IPS-11a (cell line): ENCODE data around the gene FDXR.
"Not testable (repeated sequence)": the region's sequence is repeated elsewhere in the genome, so short reads cannot be mapped to it uniquely, and the experiment has no call there.

ENCODE experiments used
- H3K4me3 ChIP-seq: one replicate; pipeline ENCODE4 v1.5.1; 2013; ENCODE audit warnings: low read depth, low read length, control low read depth

Gene FDXR

DNA sequence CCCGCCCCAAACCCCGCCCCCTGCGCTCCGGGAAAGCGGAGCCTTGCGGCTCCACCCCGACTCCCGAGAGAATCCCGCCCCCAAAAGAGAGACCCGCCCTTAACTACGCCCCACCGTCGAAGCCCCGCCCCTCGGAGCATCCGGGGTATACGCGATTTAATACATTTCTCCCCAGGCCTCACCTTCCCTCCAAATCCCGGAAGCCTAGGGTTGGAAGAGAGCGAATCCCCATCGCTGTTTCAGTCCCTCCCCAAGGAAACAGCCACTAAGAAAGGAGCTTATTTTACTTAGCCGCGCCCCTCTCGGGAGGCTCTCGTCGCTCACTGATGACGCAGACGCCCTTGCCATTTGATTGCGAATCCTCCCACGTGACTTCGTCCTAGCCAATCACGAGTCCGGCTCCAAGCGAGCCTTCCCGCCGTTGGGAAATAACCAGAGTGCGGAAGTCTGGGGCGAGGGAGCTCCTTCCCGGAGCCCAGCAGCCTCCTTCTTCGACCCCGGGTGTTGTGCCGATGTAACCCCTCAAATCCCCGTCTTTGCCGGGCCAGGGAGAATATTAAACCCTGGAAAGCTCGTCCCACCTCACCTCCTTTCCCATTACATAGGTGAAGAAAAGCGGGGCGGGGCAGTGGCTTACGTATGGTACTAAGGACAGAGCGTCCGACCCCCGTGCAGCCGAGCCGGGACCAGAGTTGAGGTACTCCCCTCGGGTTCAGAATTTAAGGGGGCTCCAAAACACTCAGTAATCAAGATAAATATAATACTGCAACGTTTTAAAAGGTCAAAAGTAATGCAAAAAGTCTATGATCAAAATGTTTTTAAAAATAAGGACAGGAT is 461 bp upstream of the FDXR start:
- peak overlapping the region; percentile 77 for H3K4me3 ChIP-seq

DNA sequence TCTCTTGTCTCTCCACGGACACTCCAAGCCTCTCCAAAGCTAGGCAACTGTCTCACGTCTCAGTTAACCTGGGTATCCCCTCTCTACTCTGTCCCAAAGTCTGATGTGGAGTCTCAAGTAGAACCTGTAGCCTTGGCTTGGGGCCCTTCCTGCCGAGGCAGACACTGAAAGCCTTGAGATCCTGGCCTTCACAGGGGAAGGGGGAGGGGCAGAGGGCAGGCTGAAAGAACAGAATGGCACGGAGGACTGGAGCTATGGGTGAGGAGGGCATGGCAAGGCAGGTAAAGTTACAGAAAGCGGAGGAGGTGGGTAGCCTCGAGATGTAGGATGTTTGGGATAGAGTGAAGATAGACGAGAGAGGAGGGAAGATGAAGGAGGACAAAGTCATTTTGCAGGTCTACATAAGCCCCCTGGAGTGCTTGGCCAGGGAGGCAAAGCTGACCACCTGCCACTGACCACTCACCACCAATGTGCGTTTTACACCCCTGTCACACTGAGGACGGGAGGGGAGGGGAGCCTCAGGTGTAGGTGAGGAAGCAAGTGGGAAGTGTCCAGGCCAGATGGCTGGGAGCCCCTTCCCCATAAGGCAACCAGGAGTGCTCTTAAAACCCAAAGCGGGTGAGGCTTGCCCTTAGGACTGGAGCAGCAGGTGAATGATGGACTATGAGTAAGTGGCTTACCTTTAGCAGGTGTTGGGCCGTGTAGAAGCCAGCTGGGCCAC is 1.3 kb downstream of the FDXR start:
- peak overlapping the region; percentile 77 for H3K4me3 ChIP-seq

DNA sequence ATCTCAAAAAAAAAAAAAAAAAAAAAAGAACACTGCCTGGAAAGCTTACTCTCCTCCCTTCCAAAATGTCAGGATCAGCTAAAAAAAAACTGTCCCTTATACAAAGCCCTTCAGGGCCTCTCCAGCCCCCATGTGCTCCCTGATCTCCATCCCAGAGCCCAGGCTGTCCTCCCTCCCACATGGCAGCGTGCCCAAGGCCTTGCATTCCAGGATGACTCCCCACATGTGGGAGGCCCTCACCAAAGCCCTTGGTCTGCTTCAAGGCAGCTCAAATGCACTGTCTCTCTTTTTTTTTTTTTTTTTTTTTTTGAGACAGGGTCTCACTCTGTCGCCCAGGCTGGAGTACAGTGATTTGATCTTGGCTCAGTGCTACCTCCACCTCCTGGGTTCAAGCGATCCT is 2.3 kb downstream of the FDXR start:
- no peak overlapping the region for H3K4me3 ChIP-seq

DNA sequence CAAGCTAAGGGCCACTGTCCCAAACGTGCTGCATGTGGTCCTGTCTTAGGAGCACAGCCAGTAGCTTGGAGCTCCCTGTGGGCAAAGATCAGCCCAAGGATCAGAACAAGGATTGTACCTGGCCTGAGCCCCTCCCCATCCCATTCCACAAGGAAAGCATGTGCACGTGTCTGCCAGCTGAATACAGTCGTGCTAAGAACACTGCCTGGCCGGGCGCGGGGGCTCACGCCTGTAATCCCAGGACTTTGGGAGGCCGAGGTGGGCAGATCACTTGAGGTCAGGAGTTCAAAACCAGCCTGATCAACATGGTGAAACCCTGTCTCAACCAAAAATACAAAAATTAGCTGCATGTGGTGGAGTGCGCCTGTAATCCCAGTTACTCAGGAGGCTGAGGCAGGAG is 2.8 kb downstream of the FDXR start:
- not testable (repeated sequence) for H3K4me3 ChIP-seq

DNA sequence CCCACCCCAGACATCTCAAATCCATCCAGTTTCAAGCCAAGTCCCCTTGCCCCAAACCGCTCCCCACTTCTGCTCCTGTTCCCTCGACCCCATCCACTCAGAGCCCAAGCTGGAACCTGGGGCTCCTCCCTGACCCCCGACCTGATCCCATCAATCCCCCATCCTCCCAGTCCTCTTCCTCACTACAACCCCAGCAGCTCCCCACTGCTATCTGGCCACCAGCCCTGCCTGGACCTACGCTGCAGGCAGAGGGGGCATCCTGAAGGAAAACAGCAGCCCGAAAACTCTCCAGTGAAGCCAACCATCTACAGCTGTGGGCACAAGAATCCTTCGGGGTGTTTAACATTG is 3.9 kb downstream of the FDXR start:
- no peak overlapping the region for H3K4me3 ChIP-seq

DNA sequence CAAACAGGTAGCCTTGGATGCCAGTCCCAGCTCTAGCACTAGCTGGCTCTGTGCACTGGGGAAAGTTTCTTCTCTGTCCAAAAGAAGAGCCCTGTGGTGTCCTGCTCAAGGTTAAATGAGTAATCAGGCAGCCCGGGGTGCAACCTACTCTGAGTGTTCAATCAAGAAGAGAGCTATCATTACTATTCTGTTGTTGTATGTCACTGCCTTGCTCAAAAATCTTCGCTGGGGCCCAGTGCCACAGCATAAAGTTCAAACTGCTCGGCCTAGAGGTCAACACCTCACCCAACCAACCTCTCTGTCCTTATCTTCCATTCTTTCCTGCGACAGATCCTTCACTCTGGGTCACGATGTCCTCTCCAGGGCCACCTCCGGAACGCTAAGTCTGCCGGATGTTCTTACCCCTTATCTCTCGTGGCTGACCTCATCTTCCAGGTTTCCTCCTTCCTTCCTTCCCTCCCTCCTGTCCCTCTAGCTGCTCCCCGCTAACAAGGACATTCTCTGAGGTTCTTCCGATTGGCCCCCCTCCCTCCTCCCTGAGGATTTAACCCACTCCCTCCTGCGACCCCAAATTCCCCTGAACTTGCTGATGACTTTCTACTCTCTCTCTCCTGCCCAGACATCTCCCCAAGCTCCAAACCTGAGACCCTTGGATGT is 4.4 kb downstream of the FDXR start:
- H3K4me3 ChIP-seq = no peak overlapping the region

DNA sequence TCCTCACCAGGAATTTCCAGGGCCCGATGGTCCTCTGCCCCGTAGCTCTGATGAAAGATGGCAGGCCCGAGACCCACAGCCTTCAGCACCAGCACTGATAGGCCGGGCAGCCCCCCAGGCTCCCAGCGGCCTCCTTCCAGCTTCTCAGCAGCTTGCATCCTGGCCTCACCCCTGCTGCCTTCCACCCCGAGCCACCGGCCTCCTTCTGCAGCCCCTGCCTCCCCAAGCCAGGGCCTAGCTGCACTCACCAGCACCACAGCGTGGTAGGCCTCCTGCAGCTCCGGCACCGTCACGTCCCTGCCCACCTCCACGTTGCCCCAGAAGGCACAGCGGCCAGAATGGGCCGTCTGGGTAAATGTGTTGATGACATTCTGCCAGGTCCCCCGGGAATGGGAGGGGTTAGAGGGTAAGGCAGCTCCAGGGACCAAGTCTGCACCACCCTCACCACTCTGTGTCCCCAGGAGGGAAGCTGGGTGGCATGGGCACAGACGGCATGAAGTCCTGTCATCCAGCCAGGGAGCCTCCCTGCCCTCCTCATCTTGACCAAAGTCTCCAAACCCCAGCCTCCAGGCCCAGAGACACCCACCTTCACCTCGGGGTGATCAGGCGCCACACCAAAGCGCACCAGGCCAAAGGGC is 6.5 kb downstream of the FDXR start:
- H3K4me3 ChIP-seq = no peak overlapping the region

DNA sequence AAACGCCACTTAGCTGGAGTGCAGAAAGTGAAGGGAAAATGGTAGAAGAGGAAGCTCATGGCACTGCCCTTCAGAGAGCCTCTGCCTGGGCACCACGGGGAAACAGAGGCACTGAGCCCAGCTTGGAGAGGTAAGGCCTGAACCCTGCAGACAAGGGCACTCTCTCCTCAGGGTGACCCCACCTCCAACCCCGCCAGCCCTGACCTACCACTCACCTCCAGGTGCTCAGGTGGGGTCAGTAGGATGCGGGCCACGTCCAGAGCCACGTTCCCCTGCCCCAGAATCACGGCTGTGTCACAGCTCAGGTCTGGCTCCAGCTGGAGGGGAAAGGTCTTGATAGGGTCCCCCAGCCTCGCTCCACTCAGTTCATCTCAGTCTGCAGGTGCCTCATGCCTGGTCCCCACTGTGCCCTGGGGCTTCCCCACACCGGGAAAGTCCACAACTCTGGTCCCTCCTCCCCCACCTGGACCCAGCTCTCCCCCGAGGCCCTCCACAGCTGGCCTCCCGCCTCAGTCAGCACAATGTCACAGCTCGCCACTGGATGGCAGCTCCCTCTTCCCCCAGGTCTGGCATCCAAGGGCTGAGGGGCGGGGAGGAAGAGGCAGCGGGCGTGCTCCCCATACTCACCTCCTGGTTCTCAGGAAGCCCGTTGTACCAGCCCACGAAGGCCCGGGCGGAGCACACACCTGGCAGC is 7.1 kb downstream of the FDXR start:
- H3K4me3 ChIP-seq = no peak overlapping the region

DNA sequence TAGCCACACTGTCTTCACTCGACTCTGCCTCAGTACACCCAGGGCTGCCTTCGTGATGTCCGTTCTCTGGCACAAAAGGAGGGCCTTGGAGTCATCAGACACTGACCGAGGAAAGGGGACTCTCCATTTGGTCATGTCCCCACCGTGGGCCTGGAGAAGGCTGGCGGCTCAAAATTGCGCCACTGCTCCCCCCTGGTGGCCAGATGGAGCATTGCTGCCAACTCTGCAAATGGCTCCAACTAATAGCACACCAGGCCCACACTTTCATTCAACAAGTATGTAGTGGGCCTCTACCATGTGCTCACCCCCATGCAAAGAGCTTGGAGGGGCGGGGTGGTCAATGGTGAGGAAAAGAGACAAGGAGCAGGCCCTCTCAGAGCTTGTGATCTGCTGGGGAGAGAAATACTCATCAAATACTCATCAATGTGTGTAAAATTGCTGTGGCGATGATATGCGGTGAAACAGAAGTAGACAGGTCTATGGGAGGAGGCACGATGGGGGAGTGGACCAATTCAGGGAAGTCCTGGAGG is 7.9 kb downstream of the FDXR start:
- H3K4me3 ChIP-seq = no peak overlapping the region

DNA sequence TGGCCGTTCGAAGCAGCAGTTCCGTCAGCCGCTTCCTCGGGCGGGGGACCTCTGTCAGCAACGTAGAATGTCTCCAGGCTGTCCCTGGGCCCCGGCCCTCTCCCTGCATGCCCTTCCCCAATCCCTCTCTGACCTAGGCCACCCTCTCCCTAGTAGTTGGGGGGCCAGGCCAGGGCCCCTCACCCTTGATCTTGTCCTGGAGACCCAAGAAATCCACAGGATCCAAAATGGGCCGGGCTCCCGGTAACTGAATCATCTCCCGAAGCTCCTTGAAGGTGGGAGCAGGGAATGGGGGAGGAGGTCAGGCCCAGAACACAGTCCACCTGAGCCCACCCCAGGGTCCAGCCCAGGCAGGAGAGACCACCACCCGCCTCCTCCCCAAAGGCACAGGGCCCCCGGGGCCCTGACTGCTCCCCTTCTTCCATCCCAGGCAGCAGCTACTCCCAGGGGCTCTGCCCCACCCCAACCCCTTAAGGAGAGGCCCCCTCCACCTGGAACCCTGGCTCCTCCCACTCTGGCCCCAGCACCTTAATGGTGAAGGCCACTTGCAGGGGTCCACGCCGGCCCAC is 8.4 kb downstream of the FDXR start:
- no peak overlapping the region for H3K4me3 ChIP-seq

DNA sequence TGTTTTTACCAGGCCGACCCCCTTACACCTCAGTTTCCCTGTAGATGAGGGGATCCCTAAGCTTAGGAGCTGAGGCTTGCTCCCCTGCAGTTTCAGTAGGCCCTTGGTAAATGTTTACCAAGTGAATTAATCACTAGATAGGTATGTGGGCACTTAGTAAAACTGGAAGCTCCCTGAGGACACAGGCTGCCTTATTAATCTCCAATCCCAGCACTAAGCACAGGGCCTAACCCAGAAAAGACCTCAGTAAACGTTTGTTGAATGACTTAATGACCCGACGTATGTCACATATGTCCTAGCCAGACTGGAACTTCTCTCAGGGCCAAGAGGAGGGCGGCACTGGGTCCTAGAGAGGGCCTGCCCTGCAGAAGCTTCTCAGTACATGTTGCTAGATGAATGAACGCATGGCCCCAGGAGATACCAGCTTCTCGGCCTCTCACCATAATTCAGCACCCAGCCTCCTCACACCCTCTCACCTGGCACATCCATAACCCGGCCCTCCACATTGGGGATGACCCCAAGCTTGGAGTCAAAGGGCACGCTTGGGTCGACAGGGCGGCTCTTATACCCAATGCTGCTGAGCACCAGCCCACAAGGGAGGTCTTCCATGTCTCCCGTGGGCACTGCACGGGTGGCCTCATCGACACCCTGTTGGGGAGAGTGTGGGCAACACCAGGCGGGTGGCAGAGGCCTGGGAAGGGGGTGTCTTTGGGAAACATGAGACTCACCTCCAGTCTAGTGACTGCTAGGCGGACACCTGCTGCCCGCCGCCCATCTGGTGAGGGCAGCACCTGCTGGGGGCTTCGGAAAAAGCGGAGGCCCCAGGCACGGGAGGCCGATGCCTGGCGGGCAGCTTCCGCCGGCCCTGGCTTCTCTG is 9.1 kb downstream of the FDXR start:
- no peak overlapping the region for H3K4me3 ChIP-seq

DNA sequence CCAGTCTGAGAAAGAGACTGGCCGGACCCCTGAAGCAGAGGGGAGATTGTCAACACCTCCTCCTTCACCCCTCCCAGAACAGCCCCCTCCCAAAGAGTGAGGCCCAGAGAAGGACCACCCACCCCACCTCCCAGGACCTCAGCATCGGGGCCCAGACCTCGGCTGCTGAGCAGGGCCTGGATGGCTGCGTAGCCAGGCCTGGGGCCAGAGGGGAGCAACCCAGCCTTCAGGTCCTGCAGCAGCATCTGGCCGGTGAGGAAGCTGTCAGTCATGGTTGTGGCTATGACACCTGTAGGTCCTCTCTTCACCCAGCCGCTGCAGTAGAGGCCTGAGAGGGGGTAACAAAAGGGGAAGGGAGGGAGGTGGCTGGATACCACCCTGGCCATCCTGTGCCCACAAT is 9.9 kb downstream of the FDXR start:
- H3K4me3 ChIP-seq = no peak overlapping the region

DNA sequence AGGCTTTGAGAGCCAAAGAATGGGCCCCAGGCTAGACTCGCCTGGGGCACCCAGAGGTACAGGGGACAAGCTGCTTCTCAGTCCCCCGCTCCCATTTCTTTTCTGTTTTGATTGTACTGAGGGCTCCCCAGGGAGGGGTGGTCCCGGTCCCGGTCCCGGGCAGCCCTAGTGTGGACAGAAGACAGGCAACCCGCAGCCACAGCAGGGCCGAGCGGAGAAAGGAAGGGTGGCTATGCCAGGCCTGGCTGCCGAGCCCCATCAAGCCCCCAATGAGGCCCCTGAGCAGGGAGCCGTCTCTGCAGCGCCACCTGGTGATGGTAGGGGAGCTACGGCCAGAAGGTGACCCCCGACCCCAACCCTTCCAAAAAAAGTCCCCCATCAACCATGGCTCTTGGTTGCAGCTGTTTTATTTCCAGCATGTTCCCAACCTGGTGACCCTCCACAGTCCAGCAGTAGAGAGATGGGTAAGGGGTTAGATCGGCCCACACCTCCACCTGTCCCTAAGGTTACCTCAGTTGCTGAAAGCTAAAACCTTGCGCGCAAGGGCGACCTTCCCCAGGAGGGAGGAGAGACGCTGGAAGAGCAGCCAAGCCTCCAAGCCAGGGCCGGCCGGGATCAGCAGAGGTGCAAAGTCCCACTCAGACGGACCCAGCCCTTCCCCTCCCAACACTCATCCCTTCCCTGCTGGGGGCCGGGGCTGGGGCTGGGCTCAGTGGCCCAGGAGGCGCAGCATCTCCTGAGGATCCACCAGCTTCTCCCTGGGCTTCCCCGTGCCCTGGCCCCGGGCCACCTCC is 10.5 kb downstream of the FDXR start:
- no peak overlapping the region for H3K4me3 ChIP-seq

DNA sequence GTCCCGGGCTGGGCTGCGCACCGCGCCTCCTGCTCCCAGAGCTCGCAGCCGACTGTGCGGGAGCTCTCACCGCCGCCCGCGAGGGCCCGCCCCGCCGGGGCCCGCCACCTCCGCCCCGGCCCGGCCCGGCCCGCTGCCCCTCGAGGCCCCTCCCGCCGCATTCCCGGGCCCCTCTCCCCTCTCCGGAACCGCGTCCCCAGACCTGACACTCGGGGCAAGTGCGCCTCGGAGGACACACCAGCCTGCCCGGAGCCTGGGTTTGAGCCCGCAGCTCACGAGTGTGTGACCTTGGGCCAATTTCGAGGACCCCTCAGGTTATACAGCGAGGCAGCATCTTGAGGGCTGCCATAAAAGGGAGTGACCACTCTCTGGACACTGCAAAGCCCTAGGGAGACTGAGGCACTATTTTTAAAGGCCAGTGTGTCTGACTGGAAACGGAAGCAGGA is 11.1 kb downstream of the FDXR start:
- no peak overlapping the region for H3K4me3 ChIP-seq

DNA sequence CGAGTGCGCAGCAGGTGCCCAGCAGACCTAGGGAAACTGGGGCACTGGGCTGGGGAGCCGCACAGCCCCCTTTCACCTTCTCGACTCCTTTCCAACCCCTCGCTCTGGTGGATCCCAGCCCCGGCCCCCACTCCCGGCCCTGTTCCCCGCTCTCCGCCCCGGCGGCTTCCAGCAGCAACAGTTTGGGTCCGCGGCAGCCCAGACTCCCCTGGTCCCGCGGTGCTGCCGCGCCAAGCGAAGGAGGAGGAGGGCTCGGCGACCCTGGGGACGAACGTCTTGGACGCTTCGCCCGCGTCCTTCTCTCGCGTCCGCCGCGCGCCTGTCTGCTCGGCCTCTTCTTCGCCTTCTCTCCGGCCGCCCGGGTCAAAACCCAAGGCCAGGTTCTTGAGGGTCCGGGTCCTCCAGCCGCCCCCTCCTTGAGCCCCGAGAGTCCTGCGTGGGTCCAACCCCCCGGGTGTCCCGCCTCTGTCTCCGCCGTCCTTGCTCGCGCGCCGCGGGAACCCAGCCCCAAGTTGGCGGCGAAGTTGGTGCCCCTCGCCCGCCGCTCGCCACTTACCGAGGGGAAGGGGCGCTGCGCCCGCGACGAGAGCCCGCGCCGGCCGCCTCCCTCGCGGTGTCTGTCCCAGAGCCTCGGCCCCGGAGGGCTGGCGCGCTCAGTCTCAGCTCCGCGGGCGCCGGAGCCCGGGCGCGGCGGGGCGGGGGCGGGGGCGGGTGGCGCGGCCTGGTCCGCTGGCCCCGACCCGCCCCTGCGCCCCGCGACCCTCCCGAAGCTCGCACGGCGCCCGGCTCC is 11.7 kb downstream of the FDXR start:
- H3K4me3 ChIP-seq = peak overlapping the region; percentile 17

DNA sequence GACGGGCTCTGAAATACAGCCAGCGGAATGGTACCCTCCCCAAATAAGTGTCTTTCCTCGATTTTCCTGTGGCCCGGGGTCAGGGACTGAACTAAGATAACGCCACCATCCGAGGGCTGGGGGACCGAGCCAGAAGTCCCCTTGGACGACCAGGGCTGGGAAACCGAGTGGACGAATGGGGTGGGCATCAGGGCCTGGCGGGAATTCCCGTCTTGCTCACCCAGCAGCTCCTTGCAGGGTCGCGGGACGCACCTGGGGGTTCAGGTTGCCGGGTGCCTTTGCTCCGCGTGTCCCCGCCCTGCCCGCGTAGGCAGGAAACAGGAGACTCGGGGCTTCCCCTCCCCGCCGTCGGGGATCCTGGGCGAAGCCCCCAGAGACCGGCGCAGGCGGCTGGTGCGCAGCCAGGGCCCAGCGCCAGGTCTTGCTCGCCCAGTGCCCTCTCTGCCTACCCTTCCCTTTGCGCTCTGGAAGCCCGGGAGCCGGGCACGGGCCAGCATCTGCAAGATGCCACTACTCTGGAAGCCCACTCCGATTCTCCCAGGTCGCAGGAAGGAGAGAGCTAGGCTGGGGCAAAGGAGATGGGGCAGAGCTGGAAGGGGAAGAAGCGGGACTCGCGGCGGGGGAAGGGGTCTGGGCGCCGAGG is 12.4 kb downstream of the FDXR start:
- H3K4me3 ChIP-seq = peak overlapping the region; percentile 13
